Gastrocnemius medialis (tissue), 4 donors: Measurements from ENCODE around the gene PLPP7. TPM values are rescaled to one million over a fixed set of nuclear protein-coding genes. Genes with fewer than 3 reads are reported as not detected.
A peak's percentile ranks its signal among the peaks of the same experiment; 100 is the strongest.

ENCODE experiments used
- ATAC-seq, 2 donors: fragments of 150-250 bp; one replicate each; pipeline ENCODE4 v1.9.1; 2016
- DNase-seq, 2 donors: peaks; one replicate each; pipeline ENCODE4 v3.0.0-alpha.2; 2019
- H3K27ac ChIP-seq, 4 donors: fragments of 200-600 bp; sonication (generic); 1 replicate in 1 of 4; 2 replicates in 3 of 4; pipeline ENCODE4 v1.5.1; 2016 to 2018; ENCODE audit warnings: mild to moderate bottlenecking in 2 of 4, moderate library complexity in 1 of 4
- H3K27me3 ChIP-seq, 3 donors: fragments of 200-600 bp; sonication (generic) in 2 of 3; 1 replicate in 1 of 3; 2 replicates in 2 of 3; pipeline versions ENCODE4 v1.5.1 to v1.6.0; 2016 to 2019; ENCODE audit warnings: mild to moderate bottlenecking in 1 of 3, moderate library complexity in 1 of 3
- H3K36me3 ChIP-seq, 2 donors: fragments of 200-600 bp; sonication (generic) in 1 of 2; one replicate each; pipeline ENCODE4 v1.5.1; 2017 to 2018
- H3K4me1 ChIP-seq, 2 donors: fragments of 200-600 bp; sonication (generic) in 1 of 2; one replicate each; pipeline ENCODE4 v1.5.1; 2016 to 2017; ENCODE audit warnings: mild to moderate bottlenecking in 2 of 2
- H3K4me3 ChIP-seq, 4 donors: fragments of 200-600 bp; sonication (generic) in 3 of 4; 1 replicate in 1 of 4; 2 replicates in 3 of 4; pipeline ENCODE4 v1.5.1; 2016 to 2019; ENCODE audit warnings: mild to moderate bottlenecking in 2 of 4
- H3K9me3 ChIP-seq, 3 donors: fragments of 200-600 bp; sonication (generic) in 2 of 3; 1 replicate in 1 of 3; 2 replicates in 2 of 3; pipeline ENCODE4 v1.5.1; 2016 to 2019
- CTCF ChIP-seq, 5 experiments: fragments of 450-650 bp in 3 of 5; fragments of 200-600 bp in 2 of 5; sonication (generic) in 2 of 5; IDR thresholded peaks in 4 of 5; conservative IDR thresholded peaks in 1 of 5; 1 replicate in 4 of 5; 2 replicates in 1 of 5; pipeline ENCODE4 v1.5.1; 2016 to 2019; ENCODE audit warnings: antibody characterized with exemption in 5 of 5, mild to moderate bottlenecking in 3 of 5, moderate library complexity in 3 of 5
- POLR2A ChIP-seq, 2 donors: fragments of 450-650 bp; IDR thresholded peaks; one replicate each; pipeline ENCODE4 v1.6.1; 2017; ENCODE audit warnings: antibody characterized with exemption in 2 of 2, mild to moderate bottlenecking in 2 of 2, moderate library complexity in 2 of 2
- in situ Hi-C, 4 donors: fragments of 200-750 bp; cut with MboI; loops; one replicate each; pipeline versions ENCODE4 v1.15.0 to v1.8.0; 2017; ENCODE audit warnings: low sequenced_read_pairs in 4 of 4
- intact Hi-C: fragments of 100-400 bp; cut with DNase I; formaldehyde crosslinking; loops from one replicate; pipeline ENCODE4 v1.15.1; 2023; ENCODE audit warnings: low total_unique reads
- total RNA-seq, 4 donors: library from RNA; depleted of rRNA; stranded (reverse); fragments of >200 nt; gene quantifications; one replicate each; pipeline versions ENCODE4 v1.1.0 to v1.2.3, GENCODE V29; 2016

Gene PLPP7
- total RNA-seq, 4 donors from 2014 or later, result 110 to 395 (median 184) TPM

GRCh38 chr9:131276094-131276888 lies 13.2 kb upstream of the PLPP7 start, which contains the start of gene FAM78A:
FAM78A (minus strand) TSS chr9:131276510; CDS start chr9:131276179, 331 bp downstream.
- peak within 1 kb of the TSS; percentile 64 to 82 (median 74) for H3K4me3 ChIP-seq
- no peaks in the 10 kb centered on the region for H3K9me3 ChIP-seq
- TF ChIP-seq POLR2A (IDR thresholded peaks at IDR 0.05) (peak in 1 of 2 donors; percentile 9), CTCF (IDR thresholded peaks at IDR 0.05 in 4 of 5, conservative IDR thresholded peaks at IDR 0.05 in 1 of 5) (peak in 1 of 5 experiments; percentile 16)
- H3K4me1 ChIP-seq, result peaks cover 50% of the 10 kb centered on the region in 2 donors
- H3K36me3 ChIP-seq, result no peaks in the 10 kb centered on the region
- DNase-seq (peak in 1 of 2 donors; percentile 50), ATAC-seq (peak; percentile 4 to 5)
- H3K27ac ChIP-seq, result peak within 1 kb of the TSS; percentile 94 to 100 (median 98)
- intact Hi-C loops (no loop called here), in situ Hi-C loops (no loop called here)
- H3K27me3 ChIP-seq, result no peaks in the 10 kb centered on the region

GRCh38 chr9:131276891-131277286 lies 12.6 kb upstream of the PLPP7 start:
- Histone ChIP-seq H3K27ac (peak overlapping the region; percentile 94 to 100 (median 98)), H3K36me3 (no peaks in the 10 kb centered on the region), H3K27me3 (no peaks in the 10 kb centered on the region), H3K4me1 (peaks cover 48 to 49% of the 10 kb centered on the region in 2 donors), H3K9me3 (no peaks in the 10 kb centered on the region), H3K4me3 (peak overlapping the region; percentile 64 to 82 (median 74))
- intact Hi-C loops (no loop called here), in situ Hi-C loops (no loop called here)
- DNase-seq, result no peak
- peak; percentile 7 to 10 for ATAC-seq
- TF ChIP-seq POLR2A (IDR thresholded peaks at IDR 0.05) (no peak), CTCF (IDR thresholded peaks at IDR 0.05 in 4 of 5, conservative IDR thresholded peaks at IDR 0.05 in 1 of 5) (no peak)

- peak; percentile 18 to 27 for ATAC-seq
- DNase-seq, result no peak
- intact Hi-C loops (no loop called here), in situ Hi-C loops (no loop called here)
- H3K27ac ChIP-seq, result peak overlapping the region; percentile 94 to 100 (median 98)
- TF ChIP-seq POLR2A (IDR thresholded peaks at IDR 0.05) (peak in 1 of 2 donors; percentile 13), CTCF (IDR thresholded peaks at IDR 0.05 in 4 of 5, conservative IDR thresholded peaks at IDR 0.05 in 1 of 5) (peak in 1 of 5 experiments; percentile 15)
- no peaks in the 10 kb centered on the region for H3K9me3 ChIP-seq
- H3K27me3 ChIP-seq, result no peaks in the 10 kb centered on the region
- H3K4me3 ChIP-seq, result peak overlapping the region; percentile 64 to 82 (median 74)
- H3K36me3 ChIP-seq, result no peaks in the 10 kb centered on the region
- peaks cover 48 to 49% of the 10 kb centered on the region in 2 donors for H3K4me1 ChIP-seq
These were observed 12.1 kb upstream of the PLPP7 start for GRCh38 chr9:131277287-131277909.

- intact Hi-C loops, result no loop called here
- in situ Hi-C loops, result no loop called here
- peak overlapping the region; percentile 97 to 100 (median 98) for H3K27ac ChIP-seq
- no peaks in the 10 kb centered on the region for H3K9me3 ChIP-seq
- H3K27me3 ChIP-seq, result no peaks in the 10 kb centered on the region
- ATAC-seq, result peak; percentile 44 to 45
- TF ChIP-seq POLR2A (IDR thresholded peaks at IDR 0.05), result peak; percentile 58 to 65
- peak in 1 of 5 experiments; percentile 0 for TF ChIP-seq CTCF (IDR thresholded peaks at IDR 0.05 in 4 of 5, conservative IDR thresholded peaks at IDR 0.05 in 1 of 5)
- H3K36me3 ChIP-seq, result no peaks in the 10 kb centered on the region
- DNase-seq, result peak; percentile 90 to 91
- peaks cover 43 to 45% of the 10 kb centered on the region in 2 donors for H3K4me1 ChIP-seq
- peak overlapping the region; percentile 64 to 82 (median 74) for H3K4me3 ChIP-seq
These were observed 11.4 kb upstream of the PLPP7 start for GRCh38 chr9:131277910-131278701.
